ACHN (cell line): ENCODE data around the gene ARID1B.

ENCODE experiments used
- DNase-seq: peaks from one replicate; pipeline ENCODE4 v3.0.0-alpha.2; 2015
- in situ Hi-C: cut with HindIII; loops from 2 replicates; pipeline ENCODE4 v1.10.0; 2017; ENCODE audit warnings: low sequenced_read_pairs, low pct_ligation_motif_present, low pct_unique_long_range_greater_than_20kb

The ARID1B gene

DNA sequence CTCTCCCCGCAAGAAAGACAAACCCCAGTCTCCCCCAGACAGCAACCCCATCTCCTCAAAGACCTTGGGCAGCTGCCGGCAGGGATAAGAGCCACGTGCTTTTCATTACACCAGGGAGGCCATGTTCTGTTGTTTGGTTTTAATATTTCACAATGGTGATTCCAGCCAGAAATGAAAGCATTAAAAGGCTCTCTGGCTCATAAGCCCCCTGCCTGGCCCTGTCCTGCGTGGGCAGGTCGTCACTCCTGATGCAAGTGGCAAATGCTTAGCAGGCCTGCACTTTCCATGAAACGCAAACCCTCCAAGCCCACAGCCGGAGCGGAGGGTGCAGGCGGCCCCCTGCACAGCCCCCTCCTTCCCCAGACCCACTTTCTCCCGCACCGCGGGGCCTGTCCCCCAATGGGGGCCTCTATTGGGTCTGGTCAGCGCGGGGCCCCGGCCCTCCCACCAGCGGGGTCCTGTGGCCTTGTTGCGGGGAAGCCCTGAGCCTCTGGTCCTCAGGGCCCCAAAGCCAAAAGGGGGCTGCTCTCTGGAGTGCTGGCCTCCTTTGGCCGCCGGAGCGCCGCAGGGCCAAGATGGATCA, 469.0 kb downstream of the ARID1B start:
- in situ Hi-C loops, result no loop called here
- no peak for DNase-seq

- DNase-seq, result no peak
- in situ Hi-C loops, result no loop called here
These were observed 469.8 kb downstream of the ARID1B start for GRCh38 chr6:157246771-157247484.

GRCh38 chr6:157248264-157248663, 471.1 kb downstream of the ARID1B start:
- no peak for DNase-seq
- in situ Hi-C loops, result no loop called here

- DNase-seq, result no peak
- in situ Hi-C loops, result no loop called here
These were observed 472.6 kb downstream of the ARID1B start for GRCh38 chr6:157249826-157250225.

- no peak for DNase-seq
These were observed 474.5 kb downstream of the ARID1B start for GRCh38 chr6:157251586-157252247.

GRCh38 chr6:157253017-157253416, 475.8 kb downstream of the ARID1B start:
- DNase-seq, result no peak
- in situ Hi-C loops, result no loop called here

More at GRCh38 chr6:157251586-157252247, 474.5 kb downstream of the ARID1B start:
- in situ Hi-C loops, result no loop called here

DNA sequence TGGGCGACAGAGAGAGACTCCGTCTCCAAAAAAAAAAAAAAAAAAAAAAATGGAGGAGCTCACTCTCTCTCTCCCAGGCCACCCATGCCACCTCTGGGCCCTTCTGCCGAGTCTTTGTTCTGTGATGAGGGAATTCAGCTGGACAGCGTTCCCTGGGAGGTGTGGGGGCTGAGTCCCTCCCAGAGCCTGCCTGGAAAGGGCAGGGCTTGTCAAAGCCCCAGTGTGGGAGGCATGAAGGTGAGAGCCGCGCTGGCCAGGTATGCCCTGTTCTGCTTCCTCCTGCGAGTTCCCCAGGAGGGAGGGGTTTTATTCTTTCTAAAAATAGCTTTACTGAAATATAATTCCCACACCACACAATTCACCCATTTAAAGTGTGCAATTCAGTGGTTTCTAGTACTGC, 476.5 kb downstream of the ARID1B start:
- DNase-seq, result no peak
- in situ Hi-C loops, result no loop called here

DNA sequence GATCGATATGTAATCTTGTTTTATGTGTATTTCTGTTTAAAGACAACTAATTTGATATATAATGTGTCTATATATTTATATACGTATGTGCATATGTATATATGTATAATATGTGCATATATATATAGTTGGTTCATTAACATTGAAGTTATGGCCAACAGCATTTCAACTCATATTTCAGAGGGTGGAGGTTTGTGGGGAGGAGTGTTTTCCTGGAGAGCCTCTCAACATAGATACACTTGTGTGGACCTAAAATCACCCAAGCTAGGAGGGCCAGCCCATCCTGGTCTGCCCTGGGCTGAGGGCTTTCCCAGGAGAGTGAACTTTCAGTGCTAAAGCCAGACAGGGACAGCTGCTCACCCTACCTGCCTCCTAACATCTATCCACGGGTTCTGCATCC, 477.4 kb downstream of the ARID1B start:
- in situ Hi-C loops, result no loop called here
- DNase-seq, result no peak

DNA sequence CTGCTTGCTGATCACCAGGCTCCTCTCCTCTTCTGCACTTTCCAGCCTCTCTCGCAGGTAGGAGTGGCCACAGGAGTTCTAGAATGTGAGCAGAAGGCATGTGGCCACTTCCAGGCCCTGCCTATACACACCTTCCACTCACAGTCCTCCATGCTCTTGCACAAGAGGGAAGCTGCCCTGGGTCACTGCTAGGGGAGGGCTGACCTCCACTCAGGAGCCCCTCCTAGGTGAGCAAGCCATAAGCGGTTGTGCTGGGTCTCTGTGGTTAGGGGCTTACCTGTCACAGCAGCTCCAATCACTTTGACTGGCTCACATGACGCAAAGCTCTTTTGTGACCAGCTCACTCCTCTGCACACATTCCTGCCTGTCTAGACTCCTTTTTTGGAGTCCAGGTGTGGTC, 477.9 kb downstream of the ARID1B start:
- in situ Hi-C loops, result no loop called here
- no peak for DNase-seq

DNA sequence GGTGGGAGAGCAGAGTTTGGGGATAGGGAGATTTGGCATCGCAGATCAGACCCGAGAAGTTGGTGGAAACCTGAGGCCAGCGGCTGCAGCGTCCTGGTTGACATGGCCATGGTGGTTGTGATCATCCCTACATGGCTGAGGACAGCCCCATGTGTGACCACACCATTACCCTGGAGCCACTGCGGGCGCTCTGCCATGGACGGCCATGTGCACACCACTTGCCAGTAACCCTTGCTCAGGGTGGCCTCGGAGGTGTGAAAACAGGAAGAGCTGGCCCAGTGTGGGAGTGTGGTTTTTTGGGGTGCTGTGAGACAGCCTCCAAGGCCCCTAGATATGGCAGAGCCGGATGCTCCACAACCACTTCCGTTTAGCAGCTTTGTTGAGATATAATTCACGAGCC, 481.7 kb downstream of the ARID1B start:
- DNase-seq, result no peak
- in situ Hi-C loops, result no loop called here

DNA sequence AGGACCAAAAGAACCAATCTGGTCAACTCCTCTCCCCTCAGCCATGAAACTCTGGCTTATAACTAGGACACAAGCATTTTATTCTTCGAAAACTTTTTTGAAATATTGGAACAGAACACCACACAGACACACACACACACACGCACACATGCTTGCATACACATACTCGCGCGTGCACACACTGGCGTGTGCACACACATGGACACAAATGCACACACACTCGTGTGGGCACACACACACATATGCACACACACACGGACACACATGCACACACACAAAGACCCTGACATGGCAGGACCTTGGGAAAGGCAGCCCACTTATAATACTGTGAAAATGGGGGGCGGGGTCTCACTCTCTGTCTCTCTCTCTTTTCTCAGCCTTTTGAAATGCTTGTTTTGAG, 482.3 kb downstream of the ARID1B start:
- DNase-seq, result no peak
- in situ Hi-C loops, result no loop called here
